Skeletal muscle satellite cell (primary cell): ENCODE results near the gene FHOD3.

ENCODE experiments used
- H3K27me3 ChIP-seq: 2 replicates; pipeline ENCODE4 v1.7.0; 2013; ENCODE audit warnings: low read length; ENCODE audit not compliant: control insufficient read depth, insufficient read depth
- H3K36me3 ChIP-seq: 2 replicates; pipeline ENCODE4 v1.7.0; 2013; ENCODE audit warnings: mild to moderate bottlenecking, control low read depth, low read length; ENCODE audit not compliant: insufficient read depth
- H3K4me1 ChIP-seq: 2 replicates; pipeline ENCODE4 v1.7.0; 2013; ENCODE audit warnings: low read length; ENCODE audit not compliant: control insufficient read depth, insufficient read depth
- H3K4me2 ChIP-seq: 2 replicates; pipeline ENCODE4 v1.7.0; 2013; ENCODE audit warnings: mild to moderate bottlenecking, low read length
- H3K4me3 ChIP-seq: 2 replicates; pipeline ENCODE4 v1.7.0; 2013; ENCODE audit warnings: low read length
- H3K9ac ChIP-seq: 2 replicates; pipeline ENCODE4 v1.7.0; 2013; ENCODE audit warnings: mild to moderate bottlenecking, low read depth, low read length, moderate library complexity
- H3K9me3 ChIP-seq: replicated peaks from 2 replicates; pipeline ENCODE4 v1.7.0; 2013; ENCODE audit warnings: mild to moderate bottlenecking, control low read depth, low read length

The FHOD3 gene

DNA sequence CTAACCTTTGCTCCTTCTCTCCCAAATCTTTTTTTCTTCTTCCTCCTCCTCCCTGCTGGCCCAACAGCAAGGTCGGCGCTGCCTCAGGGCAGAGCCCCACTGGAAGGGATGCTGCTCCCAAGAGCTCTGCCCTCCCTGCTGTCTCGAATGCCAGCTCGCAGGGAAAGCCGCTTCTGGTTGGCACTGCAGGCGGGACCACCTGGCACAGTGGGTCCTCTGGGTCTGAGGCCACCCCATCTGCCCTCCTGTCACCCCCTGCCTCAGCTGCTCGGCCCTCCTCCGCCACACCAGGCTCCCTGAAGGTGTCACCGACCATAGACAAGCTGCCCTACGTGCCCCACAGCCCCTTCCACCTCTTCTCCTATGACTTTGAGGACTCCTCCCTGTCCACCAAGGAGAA is 355.0 kb downstream of the FHOD3 start:
- no peaks in the 10 kb centered on the region for H3K27me3 ChIP-seq
- H3K4me3 ChIP-seq, result no peak overlapping the region
- H3K4me2 ChIP-seq, result no peak overlapping the region
- no peak overlapping the region for H3K9ac ChIP-seq
- no peaks in the 10 kb centered on the region for H3K4me1 ChIP-seq
- H3K9me3 ChIP-seq, result no peaks in the 10 kb centered on the region
- H3K36me3 ChIP-seq, result no peaks in the 10 kb centered on the region

DNA sequence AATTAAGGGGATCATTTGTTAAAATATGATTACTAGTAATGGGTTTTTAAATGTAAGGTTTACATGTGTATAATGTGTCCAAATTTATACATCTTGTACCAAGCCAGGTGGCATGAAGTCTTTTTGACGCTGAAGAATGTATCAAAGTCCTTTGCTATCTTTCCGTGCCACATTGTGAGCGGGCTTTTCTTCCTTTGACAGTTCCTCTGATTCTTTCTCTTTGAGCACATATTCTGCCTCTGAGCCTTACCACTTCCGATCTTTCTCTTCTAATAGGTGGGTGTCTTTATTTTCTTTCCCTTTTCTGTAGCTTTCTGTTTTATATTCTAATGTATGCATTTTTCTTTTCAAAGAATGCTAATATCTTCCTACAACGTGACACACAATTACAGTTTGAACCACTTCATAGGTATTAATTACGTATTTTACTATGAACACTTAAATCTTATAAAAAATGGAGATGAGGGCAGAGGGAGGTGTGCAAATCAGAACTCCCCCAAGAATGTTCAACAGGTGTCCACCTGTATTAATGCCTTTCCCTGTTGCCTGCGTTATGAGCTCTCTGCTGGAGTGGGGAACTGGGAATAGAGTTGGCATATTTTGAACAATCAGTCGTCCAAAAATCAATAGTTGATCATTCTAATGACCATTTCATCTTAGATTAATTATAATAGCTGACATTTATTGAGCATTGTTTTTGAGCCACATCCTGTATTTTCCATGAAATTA is 355.8 kb downstream of the FHOD3 start:
- Histone ChIP-seq H3K9me3 (no peaks in the 10 kb centered on the region), H3K4me1 (no peaks in the 10 kb centered on the region), H3K9ac (no peak overlapping the region), H3K27me3 (no peaks in the 10 kb centered on the region), H3K36me3 (no peaks in the 10 kb centered on the region), H3K4me3 (no peak overlapping the region), H3K4me2 (no peak overlapping the region)

DNA sequence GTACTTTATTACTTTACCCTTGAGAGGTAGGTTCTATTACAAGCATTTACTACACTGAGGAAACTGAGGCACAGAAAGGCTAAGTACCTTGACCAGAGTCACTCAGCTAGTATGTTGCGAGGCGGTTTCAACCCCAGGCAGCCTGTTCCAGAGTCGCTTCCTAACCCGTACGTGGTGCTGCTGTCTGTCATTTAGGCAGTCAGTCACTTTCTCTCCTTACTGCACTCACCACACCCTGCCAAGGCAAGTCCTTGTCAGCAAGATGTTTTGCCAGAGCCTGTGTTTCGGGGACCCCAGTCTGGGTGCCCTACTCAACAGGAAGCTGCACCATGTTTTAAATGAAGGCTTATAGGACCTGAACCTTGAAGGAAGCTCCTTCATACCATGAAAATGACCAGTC is 356.4 kb downstream of the FHOD3 start:
- Histone ChIP-seq H3K4me3 (no peak overlapping the region), H3K4me1 (no peaks in the 10 kb centered on the region), H3K27me3 (no peaks in the 10 kb centered on the region), H3K36me3 (no peaks in the 10 kb centered on the region), H3K9ac (no peak overlapping the region), H3K4me2 (no peak overlapping the region), H3K9me3 (no peaks in the 10 kb centered on the region)

DNA sequence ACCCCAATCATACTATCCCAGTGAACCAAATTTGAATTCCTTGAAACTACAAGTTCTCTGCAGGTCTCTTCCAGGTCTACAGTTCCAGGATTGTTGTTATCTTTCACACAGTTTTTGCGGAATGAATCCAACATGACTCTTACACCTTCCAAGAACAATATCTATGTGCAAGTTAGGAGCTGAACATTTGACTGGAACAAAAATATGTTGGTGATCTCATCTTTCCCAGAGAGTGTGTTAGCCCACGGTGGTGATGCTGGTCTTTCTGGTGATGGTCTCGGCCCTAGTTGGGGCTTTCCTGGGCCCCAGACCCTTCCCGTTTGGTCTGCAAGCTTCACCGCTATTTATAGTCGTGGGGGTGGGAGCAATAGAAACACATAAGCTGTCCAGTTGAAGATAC is 357.6 kb downstream of the FHOD3 start:
- Histone ChIP-seq H3K4me2 (no peak overlapping the region), H3K9ac (no peak overlapping the region), H3K9me3 (no peaks in the 10 kb centered on the region), H3K36me3 (no peaks in the 10 kb centered on the region), H3K27me3 (no peaks in the 10 kb centered on the region), H3K4me3 (no peak overlapping the region), H3K4me1 (no peaks in the 10 kb centered on the region)

DNA sequence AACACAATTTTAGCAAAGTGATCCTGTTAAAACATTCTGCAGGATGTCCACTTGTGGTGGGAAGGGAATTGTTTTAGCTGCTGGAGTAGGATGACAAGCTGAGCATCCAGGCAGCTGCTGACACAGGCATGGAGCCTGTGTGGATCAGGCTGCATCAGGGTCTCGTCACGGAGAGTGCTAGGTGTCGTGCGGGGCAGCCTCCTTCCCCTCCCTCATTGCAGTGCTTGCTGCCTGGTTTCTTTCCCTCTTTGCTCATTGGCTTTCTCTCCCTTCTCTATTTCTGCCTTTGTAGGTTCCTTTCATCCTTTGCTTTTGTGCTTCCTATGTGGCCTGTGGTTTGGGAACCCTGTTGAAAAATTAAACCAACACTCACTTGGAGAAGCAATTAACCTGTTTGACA is 358.4 kb downstream of the FHOD3 start:
- Histone ChIP-seq H3K4me1 (no peaks in the 10 kb centered on the region), H3K36me3 (no peaks in the 10 kb centered on the region), H3K4me3 (no peak overlapping the region), H3K27me3 (no peaks in the 10 kb centered on the region), H3K9ac (no peak overlapping the region), H3K9me3 (no peaks in the 10 kb centered on the region), H3K4me2 (no peak overlapping the region)

DNA sequence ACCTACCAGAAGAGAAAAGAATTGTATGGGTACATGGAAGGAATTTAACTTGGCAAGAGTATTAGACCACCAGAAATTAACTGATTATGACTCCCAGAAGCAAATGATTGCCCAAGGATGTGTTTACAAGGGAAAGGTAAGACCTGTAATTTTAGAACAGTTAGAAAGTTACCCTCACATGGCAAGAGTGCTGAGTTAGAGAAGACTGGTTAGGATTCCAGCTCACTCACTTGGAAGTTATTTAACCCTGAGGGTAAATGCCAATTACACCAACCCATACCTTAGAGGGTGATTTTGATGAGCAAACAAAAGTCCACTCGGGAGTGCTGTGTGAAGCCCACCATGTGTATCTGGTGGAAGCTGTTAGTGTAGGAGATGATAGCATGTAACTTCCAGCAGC is 361.1 kb downstream of the FHOD3 start:
- Histone ChIP-seq H3K36me3 (no peaks in the 10 kb centered on the region), H3K4me1 (no peaks in the 10 kb centered on the region), H3K4me3 (no peak overlapping the region), H3K27me3 (no peaks in the 10 kb centered on the region), H3K9ac (no peak overlapping the region), H3K9me3 (no peaks in the 10 kb centered on the region), H3K4me2 (no peak overlapping the region)

DNA sequence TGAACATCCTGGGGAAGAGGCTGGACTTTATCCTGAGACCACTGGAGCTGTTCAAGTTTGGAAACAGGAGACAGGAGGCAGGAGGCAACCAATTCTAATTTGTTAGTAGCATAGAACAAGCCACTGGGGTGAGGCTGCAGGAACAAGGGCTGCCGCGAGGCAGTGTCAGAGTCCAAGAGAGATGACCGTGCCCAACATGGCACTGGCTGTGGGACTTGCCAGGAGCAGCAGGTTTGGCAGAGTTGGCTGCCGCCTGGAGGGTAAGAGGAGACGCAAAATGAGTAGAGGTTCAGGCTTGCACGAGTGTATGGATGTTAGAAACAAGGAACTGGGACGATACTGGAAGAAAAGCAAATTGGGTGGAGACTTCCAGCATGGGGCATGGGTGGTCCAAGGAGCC is 362.8 kb downstream of the FHOD3 start:
- H3K9ac ChIP-seq, result no peak overlapping the region
- no peaks in the 10 kb centered on the region for H3K27me3 ChIP-seq
- H3K4me3 ChIP-seq, result no peak overlapping the region
- no peaks in the 10 kb centered on the region for H3K4me1 ChIP-seq
- H3K4me2 ChIP-seq, result no peak overlapping the region
- no peaks in the 10 kb centered on the region for H3K36me3 ChIP-seq
- H3K9me3 ChIP-seq, result no peaks in the 10 kb centered on the region

DNA sequence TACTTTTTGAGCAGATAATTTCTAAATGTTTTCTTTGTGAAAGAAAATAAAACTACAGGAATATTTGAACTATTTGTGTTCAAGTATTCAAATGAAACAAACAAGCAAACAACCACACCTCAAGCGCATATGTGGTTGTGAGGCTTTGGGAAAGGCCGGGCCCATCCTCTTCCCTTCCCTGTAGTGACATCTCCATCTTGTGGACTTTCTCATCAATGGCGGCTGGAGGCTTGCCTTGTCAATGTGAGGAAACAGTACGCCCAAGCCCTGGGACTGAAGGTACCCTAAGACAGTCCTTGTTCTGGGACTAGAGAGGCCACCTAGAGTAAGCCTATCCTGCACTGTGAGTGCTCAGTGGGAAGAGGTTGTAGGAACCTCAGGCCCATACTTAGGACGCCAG is 364.5 kb downstream of the FHOD3 start:
- no peaks in the 10 kb centered on the region for H3K4me1 ChIP-seq
- no peak overlapping the region for H3K4me3 ChIP-seq
- no peak overlapping the region for H3K9ac ChIP-seq
- no peaks in the 10 kb centered on the region for H3K27me3 ChIP-seq
- no peak overlapping the region for H3K4me2 ChIP-seq
- H3K9me3 ChIP-seq, result no peaks in the 10 kb centered on the region
- no peaks in the 10 kb centered on the region for H3K36me3 ChIP-seq

DNA sequence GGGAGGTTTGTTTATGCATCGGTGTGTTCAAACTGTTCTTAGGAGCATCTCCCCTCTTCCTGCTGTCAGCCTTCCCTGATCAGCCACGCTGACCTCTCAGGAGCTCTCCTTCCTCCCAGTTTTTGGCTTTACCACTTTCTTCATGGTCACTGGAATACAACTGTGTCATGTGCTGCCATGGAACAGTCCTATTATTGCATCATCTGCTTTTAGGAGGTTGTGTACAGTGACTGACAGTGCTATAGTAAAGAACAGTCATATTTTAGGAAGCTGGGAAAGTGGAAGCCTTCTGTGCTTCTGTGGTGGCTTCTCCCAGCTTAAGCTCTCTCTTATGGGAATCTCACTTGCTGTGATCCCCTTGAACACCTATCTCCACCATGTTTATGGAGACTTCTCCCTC is 365.8 kb downstream of the FHOD3 start:
- Histone ChIP-seq H3K4me1 (no peaks in the 10 kb centered on the region), H3K9me3 (no peaks in the 10 kb centered on the region), H3K36me3 (no peaks in the 10 kb centered on the region), H3K4me3 (no peak overlapping the region), H3K27me3 (no peaks in the 10 kb centered on the region), H3K4me2 (no peak overlapping the region), H3K9ac (no peak overlapping the region)

DNA sequence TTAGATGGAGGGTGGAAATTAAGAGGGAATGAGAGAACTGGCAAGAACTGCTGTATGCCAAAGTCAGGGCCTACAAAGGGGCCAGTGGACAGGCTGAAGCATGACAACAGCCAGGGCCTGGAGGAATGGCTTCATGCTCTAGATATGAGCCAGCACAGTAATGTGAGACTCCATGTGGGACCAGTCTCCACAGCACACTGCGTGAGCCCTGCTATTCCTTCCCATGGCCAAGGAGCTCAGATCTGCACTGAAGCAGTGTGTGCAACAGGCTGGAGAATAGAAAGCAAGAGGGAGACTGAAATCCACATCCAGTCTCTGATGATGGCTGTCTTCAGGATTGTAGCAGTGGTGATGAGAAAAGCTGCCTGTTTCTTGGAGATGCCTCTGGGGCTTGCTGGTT is 368.4 kb downstream of the FHOD3 start:
- H3K4me2 ChIP-seq, result no peak overlapping the region
- H3K9ac ChIP-seq, result no peak overlapping the region
- no peaks in the 10 kb centered on the region for H3K4me1 ChIP-seq
- H3K4me3 ChIP-seq, result no peak overlapping the region
- H3K27me3 ChIP-seq, result no peaks in the 10 kb centered on the region
- no peaks in the 10 kb centered on the region for H3K36me3 ChIP-seq
- no peaks in the 10 kb centered on the region for H3K9me3 ChIP-seq

DNA sequence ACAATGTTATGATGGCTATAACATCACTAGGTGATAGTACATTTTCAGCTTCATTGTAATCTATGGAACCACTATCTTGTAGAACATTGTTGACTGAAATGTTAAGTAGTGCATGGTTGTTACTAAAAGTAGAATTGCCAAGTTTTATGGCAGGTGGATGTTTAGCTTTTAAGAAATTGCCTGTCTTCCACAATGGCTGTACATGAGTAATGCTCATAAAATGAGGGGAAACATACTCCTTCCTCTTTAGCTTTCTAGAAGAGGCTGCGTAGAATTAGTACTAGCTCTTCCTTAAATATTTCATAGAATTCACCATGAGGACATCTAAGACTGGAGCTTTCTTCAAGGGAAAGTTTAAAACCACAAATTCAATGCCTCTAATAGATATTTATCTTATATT is 370.3 kb downstream of the FHOD3 start:
- no peak overlapping the region for H3K9ac ChIP-seq
- H3K36me3 ChIP-seq, result no peaks in the 10 kb centered on the region
- H3K4me1 ChIP-seq, result peaks cover 6% of the 10 kb centered on the region
- no peaks in the 10 kb centered on the region for H3K27me3 ChIP-seq
- no peak overlapping the region for H3K4me3 ChIP-seq
- H3K9me3 ChIP-seq, result no peaks in the 10 kb centered on the region
- no peak overlapping the region for H3K4me2 ChIP-seq

DNA sequence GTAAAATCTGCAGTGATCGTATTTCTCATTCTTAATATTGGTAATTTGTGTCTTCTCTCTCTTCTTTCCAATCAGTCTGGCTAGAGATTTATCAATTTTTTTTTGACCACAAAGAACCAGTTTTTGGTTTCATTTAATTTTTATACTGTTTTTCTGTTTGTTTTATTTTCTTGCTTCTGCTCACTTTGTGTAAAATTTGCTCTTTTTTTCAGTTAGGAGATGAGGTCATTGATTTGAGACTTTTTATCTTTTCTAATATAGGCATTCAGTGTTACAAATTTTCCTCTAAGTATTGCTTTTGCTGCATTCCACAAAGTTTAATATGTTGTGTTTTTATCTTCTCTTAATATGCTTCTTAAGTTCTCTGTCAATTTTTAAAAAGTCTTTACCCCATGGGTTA is 370.8 kb downstream of the FHOD3 start:
- peaks cover 12% of the 10 kb centered on the region for H3K4me1 ChIP-seq
- H3K4me2 ChIP-seq, result no peak overlapping the region
- H3K4me3 ChIP-seq, result no peak overlapping the region
- H3K27me3 ChIP-seq, result no peaks in the 10 kb centered on the region
- H3K9ac ChIP-seq, result no peak overlapping the region
- no peaks in the 10 kb centered on the region for H3K9me3 ChIP-seq
- no peaks in the 10 kb centered on the region for H3K36me3 ChIP-seq
